Peyer's patch (tissue), 4 donors: ENCODE results near the gene EIPR1.

Experiments used
- CTCF ChIP-seq, 6 experiments: fragments of 450-650 bp in 4 of 6; fragments of 200-600 bp in 2 of 6; sonication (generic) in 1 of 6; IDR thresholded peaks; one replicate each; pipeline ENCODE4 v1.5.1; 2017 to 2019; ENCODE audit warnings: antibody characterized with exemption in 6 of 6, mild to moderate bottlenecking in 3 of 6, moderate library complexity in 1 of 6
- POLR2A ChIP-seq, 2 donors: fragments of 450-650 bp; IDR thresholded peaks; one replicate each; pipeline ENCODE4 v1.5.1; 2017; ENCODE audit warnings: antibody characterized with exemption in 2 of 2, mild to moderate bottlenecking in 2 of 2, moderate library complexity in 2 of 2

- TF ChIP-seq CTCF (IDR thresholded peaks at IDR 0.05) (no peak), POLR2A (IDR thresholded peaks at IDR 0.05) (no peak)
Observed at GRCh38 chr2:3199627-3200345, 177.8 kb downstream of the EIPR1 start.
